Stimulated activated memory B cell treated with anti-CD40 and anti-IgM and Interleukin-4, amounts not matched to agents 10 μg/mL and 1 μg/mL and 100 μg/mL, for 72 hours (primary cell): ENCODE results near the gene ZNF273.
A peak's percentile ranks its signal among the peaks of the same experiment; 100 is the strongest.

Experiments
- ATAC-seq: fragments of 150-1000 bp; cut with Tn5 transposase; 2 replicates; pipeline ENCODE4 v1.10.0; 2021
- H3K27ac Mint-ChIP-seq: one replicate; pipeline ENCODE4 v1.8.0; 2022; ENCODE audit warnings: mild to moderate bottlenecking, mixed read lengths
- H3K27me3 Mint-ChIP-seq: one replicate; pipeline ENCODE4 v1.8.0; 2022; ENCODE audit warnings: mixed read lengths
- H3K36me3 Mint-ChIP-seq: one replicate; pipeline ENCODE4 v1.8.0; 2022; ENCODE audit warnings: mixed read lengths
- H3K4me1 Mint-ChIP-seq: one replicate; pipeline ENCODE4 v1.8.0; 2022; ENCODE audit warnings: mixed read lengths
- H3K4me3 Mint-ChIP-seq: one replicate; pipeline ENCODE4 v1.8.0; 2022; ENCODE audit warnings: mild to moderate bottlenecking, moderate library complexity, mixed read lengths
- H3K9me3 Mint-ChIP-seq: one replicate; pipeline ENCODE4 v1.8.0; 2022; ENCODE audit warnings: mixed read lengths

The ZNF273 gene

DNA sequence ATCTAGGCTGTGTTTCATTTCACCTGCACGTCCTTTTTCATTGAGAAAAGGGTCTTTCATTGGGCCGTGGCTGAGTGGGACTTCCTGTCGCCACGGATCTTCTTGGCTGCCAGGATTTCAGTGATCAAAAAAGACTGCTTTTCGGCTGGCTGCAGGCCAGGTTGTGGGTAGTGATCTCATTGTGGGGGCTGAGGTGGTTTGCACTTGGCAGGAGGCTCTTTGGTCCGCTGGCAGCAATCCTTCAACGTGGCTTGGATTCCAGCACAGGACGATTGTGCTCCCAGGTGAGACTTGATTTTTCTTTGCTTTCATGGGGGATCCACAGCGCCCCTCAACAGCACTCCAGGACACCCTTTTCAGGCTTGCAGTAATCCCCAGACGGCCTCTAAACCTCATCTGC lies 29.0 kb upstream of the ZNF273 start:
- Mint-ChIP-seq H3K27ac (no peak overlapping the region), H3K27me3 (peaks cover 58% of the 10 kb centered on the region), H3K9me3 (no peaks in the 10 kb centered on the region), H3K4me3 (no peak overlapping the region), H3K4me1 (peaks cover 13% of the 10 kb centered on the region), H3K36me3 (no peaks in the 10 kb centered on the region)
- ATAC-seq, result no peak

DNA sequence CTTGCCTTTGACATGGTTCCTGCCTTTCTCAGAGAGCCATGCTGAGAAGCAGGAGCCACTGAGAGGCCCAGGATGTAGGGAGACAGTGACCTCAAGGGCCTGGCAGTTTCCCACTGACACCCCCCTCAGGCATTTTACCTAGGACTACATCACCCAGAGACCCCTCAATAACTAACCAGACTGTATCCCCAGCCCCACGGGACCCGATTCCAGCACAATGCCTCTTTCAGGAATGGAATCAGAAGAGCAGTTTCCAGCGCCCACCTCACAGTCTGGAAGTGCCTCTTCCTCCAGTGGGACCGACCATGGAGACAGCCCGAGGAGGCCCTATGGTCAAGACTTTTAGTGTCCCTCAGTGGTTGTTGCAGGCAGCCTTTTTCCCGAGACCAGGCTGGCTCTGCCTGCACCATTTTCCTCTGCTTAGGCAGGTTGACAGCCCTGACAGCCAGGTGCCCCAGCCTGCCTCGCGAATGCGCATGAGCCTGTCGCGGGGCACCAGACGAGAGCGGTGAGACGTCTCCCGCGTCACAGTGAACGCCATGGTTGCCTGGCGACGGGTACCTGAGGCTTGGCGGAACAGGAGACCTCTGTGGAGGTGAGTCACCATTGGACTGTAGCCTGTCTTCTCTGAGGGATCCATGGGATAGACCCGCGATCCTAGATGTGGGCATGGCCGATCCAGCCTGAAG lies 28.4 kb upstream of the ZNF273 start:
- peaks cover 13% of the 10 kb centered on the region for H3K4me1 Mint-ChIP-seq

DNA sequence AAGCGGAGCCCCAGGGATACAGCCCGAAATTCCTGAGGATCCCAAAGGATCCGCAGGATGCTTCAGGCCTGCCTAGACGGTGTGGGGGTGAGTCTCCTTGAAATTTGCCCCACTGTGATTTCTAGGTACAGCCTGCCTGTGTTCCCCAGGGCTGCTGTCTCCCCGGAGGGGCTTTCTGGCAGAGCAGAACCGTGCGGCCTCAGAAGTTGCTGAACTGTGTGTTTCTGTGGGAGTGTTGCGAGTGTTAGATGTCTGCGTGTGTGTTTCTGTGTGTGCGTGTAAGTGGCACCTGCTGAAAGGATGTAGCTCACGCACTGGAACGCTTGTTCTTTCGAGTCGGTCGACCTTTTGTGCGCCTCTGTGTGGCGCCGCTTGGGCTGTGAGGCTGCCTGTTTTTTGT lies 27.8 kb upstream of the ZNF273 start:
- no peaks in the 10 kb centered on the region for H3K9me3 Mint-ChIP-seq
- H3K27ac Mint-ChIP-seq, result no peak overlapping the region
- H3K4me1 Mint-ChIP-seq, result peaks cover 13% of the 10 kb centered on the region
- no peaks in the 10 kb centered on the region for H3K36me3 Mint-ChIP-seq
- no peak for ATAC-seq
- H3K27me3 Mint-ChIP-seq, result peaks cover 68% of the 10 kb centered on the region
- H3K4me3 Mint-ChIP-seq, result no peak overlapping the region

More for the DNA sequence above, 28.4 kb upstream of the ZNF273 start:
- Mint-ChIP-seq H3K27ac (no peak overlapping the region), H3K9me3 (no peaks in the 10 kb centered on the region), H3K4me3 (no peak overlapping the region), H3K36me3 (no peaks in the 10 kb centered on the region), H3K27me3 (peaks cover 64% of the 10 kb centered on the region)
- ATAC-seq, result no peak

DNA sequence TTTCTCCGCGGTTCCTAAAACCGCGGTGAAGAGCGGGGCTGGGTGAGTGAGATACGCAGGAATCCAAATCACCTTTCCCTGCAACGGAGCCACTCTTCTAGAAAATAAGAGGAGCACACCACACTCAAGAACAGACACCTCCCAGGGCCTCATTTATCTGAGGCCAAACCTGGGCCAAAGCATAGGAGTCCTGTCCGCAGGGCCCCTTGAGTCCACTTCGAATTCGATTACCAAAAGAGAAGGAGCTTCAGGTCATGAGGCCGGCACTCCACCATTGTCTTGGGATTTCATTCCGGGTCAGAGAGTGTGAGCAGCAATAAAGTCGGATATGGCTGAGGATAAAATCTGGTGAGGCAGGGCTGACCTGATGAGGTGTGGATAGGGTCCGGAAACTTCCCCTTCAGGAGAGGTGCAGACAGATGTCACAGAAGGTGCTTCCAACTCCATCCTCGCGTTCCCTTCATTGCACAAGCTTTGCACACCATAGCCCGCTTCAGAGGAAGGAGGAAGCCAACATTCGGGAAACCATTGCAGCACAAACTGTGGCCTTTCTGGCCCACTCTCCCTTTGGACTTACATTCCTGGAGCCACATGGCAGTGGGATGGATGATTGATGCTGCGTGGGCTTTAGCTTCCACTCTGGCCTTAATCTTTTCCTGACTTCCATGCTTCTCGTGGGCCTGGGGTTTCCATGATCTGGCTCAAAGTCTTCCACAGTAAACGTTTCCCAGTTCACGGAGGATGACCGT lies 27.2 kb upstream of the ZNF273 start:
- no peak overlapping the region for H3K27ac Mint-ChIP-seq
- ATAC-seq, result no peak
- no peaks in the 10 kb centered on the region for H3K36me3 Mint-ChIP-seq
- H3K27me3 Mint-ChIP-seq, result peaks cover 74% of the 10 kb centered on the region
- H3K4me1 Mint-ChIP-seq, result peaks cover 13% of the 10 kb centered on the region
- no peaks in the 10 kb centered on the region for H3K9me3 Mint-ChIP-seq
- H3K4me3 Mint-ChIP-seq, result no peak overlapping the region

DNA sequence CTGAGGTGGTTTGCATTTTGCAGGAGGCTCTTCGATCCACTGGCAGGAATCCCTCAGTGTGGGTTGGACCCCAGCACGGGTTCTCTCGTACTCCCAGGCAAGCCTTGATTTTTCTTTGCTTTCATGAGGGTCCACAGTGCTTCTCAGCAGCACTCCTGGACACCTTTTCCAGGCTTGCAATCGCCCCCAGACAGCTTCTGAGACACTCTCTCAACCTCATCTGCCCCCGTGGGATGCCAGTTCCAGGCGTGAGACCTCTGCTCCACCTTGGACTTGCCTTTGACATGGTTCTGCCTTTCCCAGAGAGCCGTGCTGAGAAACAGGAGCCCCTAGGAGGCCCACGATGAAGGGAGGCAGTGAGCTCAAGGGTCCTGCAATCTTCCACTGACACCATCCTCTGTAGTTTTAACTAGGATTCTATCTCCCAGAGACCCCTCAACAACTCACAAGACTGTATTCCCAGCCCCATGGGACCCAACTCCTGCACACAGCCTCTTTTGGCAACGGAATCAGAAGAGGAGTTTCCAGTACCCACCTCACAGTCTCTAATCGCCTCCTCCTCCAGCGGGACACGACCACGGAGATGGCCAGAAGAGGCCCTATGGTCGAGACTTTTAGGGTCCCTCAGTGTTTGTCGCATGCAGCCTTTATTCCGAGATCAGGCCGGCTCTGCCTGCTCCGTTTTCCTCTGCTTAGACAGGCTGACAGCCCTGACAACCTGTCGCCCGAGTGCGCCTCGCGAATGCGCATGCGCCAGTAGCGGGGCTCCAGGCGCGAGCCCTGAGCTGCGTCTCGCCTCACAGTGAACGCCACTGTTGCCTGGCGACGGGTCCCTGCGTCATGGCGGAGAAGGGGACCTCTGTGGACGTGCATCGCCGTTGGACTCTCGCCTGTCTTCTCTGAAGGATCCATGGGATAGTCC lies 26.0 kb upstream of the ZNF273 start:
- H3K4me1 Mint-ChIP-seq, result peaks cover 15% of the 10 kb centered on the region
- H3K36me3 Mint-ChIP-seq, result no peaks in the 10 kb centered on the region
- ATAC-seq, result peak; percentile 85
- H3K27ac Mint-ChIP-seq, result peak overlapping the region; percentile 19
- H3K9me3 Mint-ChIP-seq, result no peaks in the 10 kb centered on the region
- peak overlapping the region; percentile 76 for H3K4me3 Mint-ChIP-seq
- H3K27me3 Mint-ChIP-seq, result peaks cover 86% of the 10 kb centered on the region

DNA sequence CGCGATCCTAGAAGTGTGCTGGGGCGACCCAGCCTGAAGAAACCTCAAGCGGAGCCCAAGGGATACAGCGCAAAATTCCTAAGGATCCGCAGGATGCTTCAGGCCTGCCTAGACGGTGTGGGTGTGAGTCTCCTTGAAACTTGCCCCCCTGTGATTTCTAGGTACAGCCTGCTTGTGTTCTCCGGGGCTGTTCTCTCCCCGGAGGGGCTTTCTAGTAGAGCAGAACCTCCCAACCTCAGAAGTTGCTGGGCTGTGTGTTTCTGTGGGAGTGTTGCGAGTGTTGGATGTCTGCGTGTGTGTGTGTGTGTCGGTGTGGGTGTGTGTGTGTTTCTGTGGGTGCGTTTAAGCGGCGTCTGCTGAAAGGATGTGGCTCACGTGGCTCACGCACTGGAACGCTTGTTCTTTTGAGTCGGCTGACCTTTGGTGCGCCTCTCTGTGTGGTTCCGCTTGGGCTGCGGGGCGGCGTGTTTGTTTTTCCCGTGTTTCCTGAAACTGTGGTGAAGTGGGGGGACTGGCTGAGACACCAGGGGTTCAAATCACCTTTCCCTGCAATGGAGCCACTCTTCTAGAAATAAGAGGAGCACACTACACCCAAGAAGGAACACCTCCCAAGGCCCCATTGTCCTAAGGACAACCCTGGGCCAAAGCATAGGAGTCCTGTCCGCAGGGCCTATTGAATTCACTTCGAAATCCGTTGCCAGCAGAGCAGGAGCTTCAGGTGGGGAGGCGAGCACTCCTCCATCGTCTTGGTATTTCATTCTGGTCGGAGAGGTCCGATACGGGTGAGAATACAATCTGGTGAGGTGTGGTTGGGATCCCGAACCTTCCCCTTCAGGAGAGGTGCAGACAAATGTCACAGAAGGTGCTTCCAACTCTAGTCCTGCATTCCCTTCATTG lies 25.1 kb upstream of the ZNF273 start:
- Mint-ChIP-seq H3K36me3 (no peaks in the 10 kb centered on the region), H3K27ac (peak overlapping the region; percentile 19), H3K4me3 (peak overlapping the region; percentile 76), H3K4me1 (peaks cover 24% of the 10 kb centered on the region), H3K27me3 (peaks cover 93% of the 10 kb centered on the region), H3K9me3 (no peaks in the 10 kb centered on the region)
- ATAC-seq, result peak; percentile 18

DNA sequence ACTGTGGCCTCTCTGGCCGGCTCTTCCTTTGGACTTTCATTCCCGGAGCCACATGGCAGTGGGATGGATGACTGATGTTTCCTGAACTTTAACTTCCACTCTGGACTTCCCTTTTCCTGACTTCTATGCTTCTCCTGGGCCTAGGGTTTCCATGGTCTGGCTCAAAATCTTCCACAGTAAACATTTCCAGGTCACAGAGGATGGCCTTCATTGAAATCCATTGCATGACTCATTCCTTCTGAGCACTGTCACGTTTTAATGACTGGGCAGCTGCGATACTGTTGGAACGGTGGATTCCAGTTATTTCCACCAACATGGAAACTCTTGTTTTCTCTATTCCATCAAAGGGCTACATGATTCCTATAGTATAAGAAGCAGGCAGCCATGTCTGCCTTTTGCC lies 24.4 kb upstream of the ZNF273 start:
- Mint-ChIP-seq H3K9me3 (no peaks in the 10 kb centered on the region), H3K27me3 (peaks cover 93% of the 10 kb centered on the region), H3K4me3 (no peak overlapping the region), H3K36me3 (no peaks in the 10 kb centered on the region), H3K27ac (no peak overlapping the region), H3K4me1 (peaks cover 27% of the 10 kb centered on the region)
- ATAC-seq, result no peak

DNA sequence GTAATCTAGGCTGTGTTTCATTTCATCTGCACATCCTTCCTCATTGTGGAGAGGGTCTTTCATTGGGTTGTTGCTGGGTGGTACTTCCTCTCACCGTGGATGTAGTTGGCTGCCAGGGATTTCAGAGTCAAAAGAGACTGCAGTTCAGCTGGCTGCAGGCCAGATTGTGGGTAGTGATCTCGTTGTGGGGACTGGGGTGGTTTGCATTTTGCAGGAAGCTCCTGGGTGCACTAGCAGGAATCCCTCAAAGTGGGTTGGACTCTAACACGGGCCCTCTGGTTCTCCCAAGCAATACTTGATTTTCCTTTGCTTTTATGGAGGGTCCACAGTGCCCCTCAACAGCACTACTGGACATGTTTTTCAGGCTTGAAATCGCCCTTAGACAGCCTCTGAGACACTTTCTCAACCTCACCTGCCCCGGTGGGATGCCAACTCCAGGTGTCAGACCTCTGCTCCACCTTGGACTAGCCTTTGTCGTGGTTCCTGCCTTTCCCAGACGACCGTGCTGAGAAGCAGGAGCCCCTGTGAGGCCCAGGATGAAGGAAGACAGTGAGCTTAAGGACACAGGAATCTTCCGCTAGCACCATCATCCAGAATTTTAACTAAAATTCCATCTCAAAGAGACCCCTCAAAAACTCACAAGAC lies 23.9 kb upstream of the ZNF273 start:
- H3K4me3 Mint-ChIP-seq, result no peak overlapping the region
- ATAC-seq, result no peak
- H3K27ac Mint-ChIP-seq, result no peak overlapping the region
- H3K27me3 Mint-ChIP-seq, result peaks cover 93% of the 10 kb centered on the region
- no peaks in the 10 kb centered on the region for H3K9me3 Mint-ChIP-seq
- H3K36me3 Mint-ChIP-seq, result no peaks in the 10 kb centered on the region
- H3K4me1 Mint-ChIP-seq, result peaks cover 27% of the 10 kb centered on the region

DNA sequence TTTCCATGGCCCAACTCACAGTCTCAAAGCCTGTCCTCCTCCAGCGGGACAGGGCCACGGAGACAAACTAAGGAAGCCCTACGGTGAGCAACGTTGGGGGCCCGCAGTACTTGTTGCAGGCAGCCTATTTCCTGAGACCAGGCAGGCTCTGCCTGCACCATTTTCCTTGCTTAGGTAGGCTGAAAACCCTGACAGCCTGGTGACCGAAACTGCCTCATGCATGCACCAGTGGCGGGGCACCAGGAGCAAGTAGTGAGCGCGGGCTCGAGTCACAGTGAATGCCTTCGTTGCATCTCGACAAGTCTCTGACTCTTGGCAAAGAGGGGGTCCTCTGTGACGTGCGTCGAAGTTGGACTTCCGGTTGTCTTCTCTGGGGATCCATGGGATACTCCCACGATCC lies 23.3 kb upstream of the ZNF273 start:
- Mint-ChIP-seq H3K27ac (no peak overlapping the region), H3K36me3 (no peaks in the 10 kb centered on the region), H3K4me3 (no peak overlapping the region), H3K9me3 (no peaks in the 10 kb centered on the region), H3K27me3 (peaks cover 94% of the 10 kb centered on the region), H3K4me1 (peaks cover 27% of the 10 kb centered on the region)
- no peak for ATAC-seq

DNA sequence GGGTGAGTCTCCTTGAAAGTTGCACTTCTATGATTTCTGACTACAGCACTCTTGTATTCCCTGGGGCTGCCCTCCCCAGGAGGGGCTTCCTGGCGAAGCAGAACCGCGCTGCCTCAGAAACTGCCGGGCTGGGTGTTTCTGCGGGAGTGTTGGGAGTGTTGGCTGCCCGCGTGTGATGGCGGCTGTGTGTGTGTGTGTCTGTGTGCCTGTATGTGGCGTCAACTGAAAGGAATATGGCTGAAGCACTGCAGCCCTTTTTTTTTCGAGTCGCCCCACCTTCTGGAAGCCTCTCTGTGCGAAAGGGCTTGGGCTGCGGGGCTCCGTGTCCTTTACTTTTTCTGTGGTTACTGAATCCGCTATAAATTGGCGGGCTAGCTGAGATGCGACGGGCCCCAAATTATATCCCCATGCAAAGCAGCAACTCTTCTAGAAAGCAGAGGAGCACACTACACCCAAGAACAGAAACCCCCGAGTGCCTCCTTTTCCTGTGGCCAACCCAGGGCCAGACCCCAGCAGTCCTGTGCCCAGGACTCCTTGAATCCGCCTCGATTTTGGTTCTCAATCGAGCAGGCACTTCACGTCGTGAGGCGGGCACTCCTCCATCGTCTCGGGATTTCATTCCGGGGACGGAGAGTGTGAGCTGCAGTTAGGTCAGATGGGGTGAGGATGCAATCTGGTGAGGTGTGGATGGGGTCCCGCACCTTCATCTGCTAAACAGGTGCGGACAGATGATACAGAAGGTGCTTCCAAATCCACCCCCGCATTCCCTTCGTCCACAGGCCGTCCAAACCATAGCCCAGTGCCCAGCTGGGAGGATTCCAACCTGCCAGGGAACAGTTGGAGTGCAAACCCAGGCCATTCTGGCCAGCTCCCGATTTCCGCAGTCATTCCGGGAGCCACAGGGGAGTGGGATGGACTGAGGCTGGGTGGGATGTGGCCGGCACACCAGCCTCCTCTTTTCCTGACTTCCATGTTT lies 22.5 kb upstream of the ZNF273 start:
- Mint-ChIP-seq H3K27me3 (peaks cover 94% of the 10 kb centered on the region), H3K36me3 (no peaks in the 10 kb centered on the region), H3K9me3 (no peaks in the 10 kb centered on the region), H3K4me3 (no peak overlapping the region), H3K27ac (no peak overlapping the region), H3K4me1 (peaks cover 27% of the 10 kb centered on the region)
- no peak for ATAC-seq

DNA sequence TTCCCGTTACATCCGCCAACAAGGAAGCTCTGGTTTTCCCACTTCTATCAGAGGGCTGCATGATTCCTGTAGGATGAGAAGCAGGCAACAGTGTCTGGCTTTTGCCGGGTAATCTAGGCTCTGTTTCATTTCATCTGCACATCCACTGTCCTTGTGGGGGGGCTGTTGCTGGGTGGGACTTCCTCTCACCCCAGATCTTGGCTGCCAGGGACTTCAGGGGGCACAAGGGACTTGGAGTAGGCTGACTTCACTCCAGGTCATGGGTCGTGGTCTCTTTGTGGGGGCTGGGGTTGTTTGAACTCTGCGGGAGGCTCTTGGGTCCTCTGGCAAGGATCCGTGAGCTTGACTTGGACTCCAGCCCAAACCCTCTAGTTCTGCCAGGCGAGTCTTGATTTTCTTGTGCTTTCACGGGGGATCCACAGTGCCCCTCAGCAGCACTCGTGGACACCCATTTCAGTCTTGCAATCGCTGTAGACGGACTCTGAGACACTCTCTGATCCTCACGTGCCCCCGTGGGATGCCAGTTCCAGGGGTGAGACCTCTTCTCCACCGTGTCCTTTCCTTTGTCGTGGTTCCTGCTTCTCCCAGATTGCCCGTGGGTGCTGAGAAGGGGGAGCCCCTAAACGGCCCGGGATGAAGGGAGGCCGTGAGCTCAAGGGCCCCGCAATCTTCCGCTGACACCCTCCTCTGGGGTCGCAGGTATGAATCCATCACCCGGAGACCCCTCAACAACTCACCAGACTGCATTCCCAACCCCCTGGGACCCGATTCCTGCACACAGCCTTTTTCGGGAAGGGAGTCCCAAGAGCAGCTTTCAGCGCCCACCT lies 21.4 kb upstream of the ZNF273 start:
- H3K27ac Mint-ChIP-seq, result no peak overlapping the region
- H3K9me3 Mint-ChIP-seq, result no peaks in the 10 kb centered on the region
- peaks cover 27% of the 10 kb centered on the region for H3K4me1 Mint-ChIP-seq
- H3K4me3 Mint-ChIP-seq, result peak overlapping the region; percentile 74
- ATAC-seq, result no peak
- H3K27me3 Mint-ChIP-seq, result peaks cover 94% of the 10 kb centered on the region
- H3K36me3 Mint-ChIP-seq, result no peaks in the 10 kb centered on the region

DNA sequence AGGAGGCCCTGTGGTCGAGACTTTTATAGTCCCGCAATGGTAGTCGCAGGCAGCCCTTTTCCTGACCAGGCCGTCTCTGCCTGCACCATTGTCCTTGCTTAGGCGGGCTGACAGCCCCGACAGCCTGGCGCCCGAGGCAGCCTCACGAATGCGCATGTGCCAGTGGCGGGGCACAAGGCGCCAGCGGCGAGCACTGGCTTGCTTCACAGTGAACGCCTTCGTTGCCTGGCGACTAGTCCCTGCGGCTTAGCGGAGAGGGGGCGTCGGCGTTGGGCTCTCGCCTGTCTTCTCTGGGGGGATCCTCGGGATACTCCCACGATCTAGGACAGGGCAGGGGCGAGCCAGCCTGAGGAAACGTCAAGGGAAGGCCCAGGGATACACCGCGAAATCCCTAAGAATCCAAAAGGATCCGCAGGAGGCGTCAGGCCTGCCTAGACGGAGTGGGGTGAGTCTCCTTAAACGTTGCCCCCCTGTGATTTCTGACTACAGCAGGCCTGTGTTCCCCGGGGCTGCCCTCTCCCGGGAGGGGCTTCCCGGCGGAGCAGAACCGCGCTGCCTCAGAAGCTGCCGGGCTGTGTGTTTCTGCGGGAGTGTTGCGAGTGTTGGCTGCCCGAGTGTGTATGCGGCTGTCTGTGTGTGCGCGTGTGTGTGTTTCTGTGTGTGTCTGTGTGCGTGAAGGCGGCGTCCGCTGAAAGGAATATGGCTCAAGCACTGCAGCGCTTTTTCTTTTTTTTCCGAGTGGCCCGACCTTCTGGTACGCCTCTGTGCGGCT lies 20.5 kb upstream of the ZNF273 start:
- peak; percentile 58 for ATAC-seq
- H3K4me1 Mint-ChIP-seq, result peaks cover 22% of the 10 kb centered on the region
- H3K9me3 Mint-ChIP-seq, result no peaks in the 10 kb centered on the region
- H3K27me3 Mint-ChIP-seq, result peaks cover 89% of the 10 kb centered on the region
- no peaks in the 10 kb centered on the region for H3K36me3 Mint-ChIP-seq
- H3K4me3 Mint-ChIP-seq, result peak overlapping the region; percentile 74
- no peak overlapping the region for H3K27ac Mint-ChIP-seq
